Astrocyte (in vitro differentiated cells and primary cell): ENCODE measurements around the gene NBEA. TPM values are rescaled to one million over a fixed set of nuclear protein-coding genes. Genes with fewer than 3 reads are reported as not detected.

Experiments
- DNase-seq: peaks from one replicate; pipeline ENCODE4 v3.0.0-alpha.2; 2010; ENCODE audit warnings: low read depth
- FAIRE-seq: peaks from 2 replicates; lab custom pipeline; 2011; peaks lifted over from hg19 to GRCh38; lab: Jason Lieb, UNC
- H2AFZ ChIP-seq: 2 replicates; pipeline ENCODE4 v1.6.0; 2012; ENCODE audit warnings: low read depth, low read length, inconsistent platforms
- H3K27ac ChIP-seq: 2 replicates; pipeline ENCODE4 v1.5.1; 2011; ENCODE audit warnings: low read depth, low read length, inconsistent platforms
- H3K27me3 ChIP-seq: 2 replicates; pipeline ENCODE4 v1.6.0; 2011; ENCODE audit warnings: low read length, inconsistent platforms; ENCODE audit not compliant: insufficient read depth
- H3K36me3 ChIP-seq: 2 replicates; pipeline ENCODE4 v1.5.1; 2011; ENCODE audit warnings: low read length, inconsistent platforms; ENCODE audit not compliant: insufficient read depth
- H3K4me1 ChIP-seq: 2 replicates; pipeline ENCODE4 v1.5.1; 2011; ENCODE audit warnings: low read length, inconsistent platforms; ENCODE audit not compliant: insufficient read depth
- H3K4me2 ChIP-seq: 2 replicates; pipeline ENCODE4 v1.6.0; 2012; ENCODE audit warnings: low read length, inconsistent platforms
- H3K4me3 ChIP-seq: 2 replicates; pipeline ENCODE4 v1.5.1; 2011; ENCODE audit warnings: low read depth, mild to moderate bottlenecking, low read length, inconsistent platforms; ENCODE audit not compliant: insufficient read depth
- H3K79me2 ChIP-seq: 2 replicates; pipeline ENCODE4 v1.6.0; 2012; ENCODE audit warnings: mild to moderate bottlenecking, low read length, inconsistent platforms; ENCODE audit not compliant: insufficient read depth
- H3K9ac ChIP-seq: 2 replicates; pipeline ENCODE4 v1.6.0; 2012; ENCODE audit warnings: mild to moderate bottlenecking, low read length, inconsistent platforms
- H3K9me3 ChIP-seq: 2 replicates; pipeline ENCODE4 v1.5.1; 2012; ENCODE audit warnings: low read depth, mild to moderate bottlenecking, low read length, inconsistent platforms; ENCODE audit not compliant: insufficient read depth
- H4K20me1 ChIP-seq: 2 replicates; pipeline ENCODE4 v1.6.0; 2012; ENCODE audit warnings: low read length, inconsistent platforms; ENCODE audit not compliant: insufficient read depth
- H3K27ac Mint-ChIP-seq: one replicate; pipeline ENCODE4 v1.8.0; 2021; ENCODE audit warnings: mild to moderate bottlenecking, mixed read lengths; ENCODE audit not compliant: unreplicated experiment
- H3K27me3 Mint-ChIP-seq: one replicate; pipeline ENCODE4 v1.8.0; 2021; ENCODE audit warnings: low read depth, mixed read lengths; ENCODE audit not compliant: unreplicated experiment
- H3K36me3 Mint-ChIP-seq: one replicate; pipeline ENCODE4 v1.8.0; 2021; ENCODE audit warnings: low read depth, mixed read lengths; ENCODE audit not compliant: unreplicated experiment
- H3K4me1 Mint-ChIP-seq: one replicate; pipeline ENCODE4 v1.8.0; 2021; ENCODE audit warnings: low read depth, mixed read lengths; ENCODE audit not compliant: unreplicated experiment
- H3K4me3 Mint-ChIP-seq: one replicate; pipeline ENCODE4 v1.8.0; 2021; ENCODE audit warnings: mild to moderate bottlenecking, moderate library complexity, mixed read lengths; ENCODE audit not compliant: unreplicated experiment
- H3K9me3 Mint-ChIP-seq: one replicate; pipeline ENCODE4 v1.8.0; 2021; ENCODE audit warnings: mild to moderate bottlenecking, mixed read lengths; ENCODE audit not compliant: unreplicated experiment
- CTCF ChIP-seq: IDR thresholded peaks from 2 replicates; pipeline ENCODE4 v1.5.1; 2011; ENCODE audit warnings: low read depth, mild to moderate bottlenecking, inconsistent platforms, low read length, moderate library complexity; ENCODE audit not compliant: insufficient read depth
- EZH2 ChIP-seq: IDR thresholded peaks from 2 replicates; pipeline ENCODE4 v1.6.1; 2012; ENCODE audit warnings: mild to moderate bottlenecking, low read length, inconsistent platforms; ENCODE audit not compliant: insufficient read depth
- total RNA-seq: library from RNA; stranded (reverse); gene quantifications from 2 replicates; pipeline ENCODE4 v1.2.1, GENCODE V29; 2021

Gene NBEA
- total RNA-seq, 1 donor from 2014 or later = 7.8 TPM

DNA sequence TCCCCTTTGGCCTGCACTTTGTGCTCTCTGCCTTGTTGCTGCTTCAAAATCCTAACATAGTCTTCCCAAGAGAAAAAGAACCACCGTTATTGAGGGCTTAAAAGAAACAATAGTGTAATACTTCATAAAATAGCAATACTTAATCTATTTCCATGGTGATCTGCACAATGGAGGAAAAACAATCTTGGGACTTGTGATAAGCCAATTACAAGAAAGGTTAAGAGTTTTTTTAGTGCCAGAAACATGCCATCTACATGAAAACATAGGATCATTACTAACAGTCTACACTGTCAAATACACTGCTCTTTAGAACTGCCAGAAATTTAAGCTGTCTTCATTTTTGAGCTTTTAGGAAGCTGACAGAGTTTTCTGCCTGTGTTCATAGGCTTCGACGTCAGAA lies 588.5 kb downstream of the NBEA start:
- H3K9me3 Mint-ChIP-seq = no peaks in the 10 kb centered on the region
- H3K36me3 Mint-ChIP-seq = no peaks in the 10 kb centered on the region
- H3K4me1 Mint-ChIP-seq = no peaks in the 10 kb centered on the region
- no peaks in the 10 kb centered on the region for H3K27me3 ChIP-seq
- no peak overlapping the region for H2AFZ ChIP-seq
- FAIRE-seq (no peak), DNase-seq (no peak)
- H3K9me3 ChIP-seq = no peaks in the 10 kb centered on the region
- no peaks in the 10 kb centered on the region for H3K79me2 ChIP-seq
- no peaks in the 10 kb centered on the region for H4K20me1 ChIP-seq
- no peaks in the 10 kb centered on the region for H3K27me3 Mint-ChIP-seq
- TF ChIP-seq CTCF = no peak
- no peak for TF ChIP-seq EZH2
- no peak overlapping the region for H3K4me3 Mint-ChIP-seq
- H3K4me2 ChIP-seq = no peak overlapping the region
- H3K4me3 ChIP-seq = no peak overlapping the region
- no peak overlapping the region for H3K9ac ChIP-seq
- no peaks in the 10 kb centered on the region for H3K36me3 ChIP-seq
- no peaks in the 10 kb centered on the region for H3K4me1 ChIP-seq
- no peak overlapping the region for H3K27ac Mint-ChIP-seq
- H3K27ac ChIP-seq = no peak overlapping the region

DNA sequence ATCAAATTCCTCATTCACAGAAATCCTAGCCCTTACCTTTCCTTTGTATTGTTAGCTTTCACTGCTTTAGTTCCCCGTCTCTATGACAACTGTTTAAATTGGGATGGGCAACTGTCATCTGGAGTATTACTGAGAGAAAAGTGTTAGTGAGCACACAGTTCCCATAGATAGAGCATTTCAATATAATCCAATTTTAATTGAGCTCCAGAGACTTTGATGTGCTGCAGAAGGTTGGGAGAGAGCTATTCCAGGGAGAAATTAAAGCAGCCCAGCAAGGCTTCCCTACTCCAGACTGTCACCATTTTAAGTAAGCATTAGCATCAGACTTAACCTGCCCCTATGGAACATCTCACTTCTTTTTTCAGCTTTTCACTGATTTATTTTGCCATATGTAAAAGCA lies 589.5 kb downstream of the NBEA start:
- Mint-ChIP-seq H3K9me3 (no peaks in the 10 kb centered on the region), H3K4me1 (no peaks in the 10 kb centered on the region), H3K4me3 (no peak overlapping the region), H3K27ac (no peak overlapping the region), H3K36me3 (no peaks in the 10 kb centered on the region), H3K27me3 (no peaks in the 10 kb centered on the region)
- H4K20me1 ChIP-seq = no peaks in the 10 kb centered on the region
- no peaks in the 10 kb centered on the region for H3K36me3 ChIP-seq
- H3K9me3 ChIP-seq = no peaks in the 10 kb centered on the region
- H3K27me3 ChIP-seq = no peaks in the 10 kb centered on the region
- TF ChIP-seq CTCF (no peak), EZH2 (no peak)
- FAIRE-seq (no peak), DNase-seq (no peak)
- H3K79me2 ChIP-seq = no peaks in the 10 kb centered on the region
- no peak overlapping the region for H2AFZ ChIP-seq
- no peak overlapping the region for H3K4me3 ChIP-seq
- H3K4me1 ChIP-seq = no peaks in the 10 kb centered on the region
- no peak overlapping the region for H3K4me2 ChIP-seq
- no peak overlapping the region for H3K27ac ChIP-seq
- H3K9ac ChIP-seq = no peak overlapping the region

DNA sequence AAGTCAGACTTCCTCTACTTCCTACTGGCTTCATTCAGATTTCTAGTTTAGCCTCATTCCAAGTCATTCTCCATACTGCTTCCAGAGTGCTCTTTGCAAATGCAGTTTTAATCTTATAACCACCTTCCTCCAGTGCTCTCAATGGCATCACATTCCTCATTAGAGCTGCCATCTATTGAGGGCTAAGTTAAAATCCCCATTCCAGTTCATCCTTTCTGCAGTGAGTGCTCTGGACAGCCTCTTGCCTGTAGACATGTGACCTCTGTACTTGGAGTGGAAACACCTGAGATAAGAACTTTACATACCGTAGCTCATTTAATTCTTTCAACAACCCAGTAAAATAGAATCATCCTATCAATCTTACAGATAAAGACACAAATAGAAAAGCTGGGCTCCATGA lies 592.3 kb downstream of the NBEA start:
- Histone ChIP-seq H3K4me2 (no peak overlapping the region), H4K20me1 (no peaks in the 10 kb centered on the region), H3K4me1 (no peaks in the 10 kb centered on the region), H3K36me3 (no peaks in the 10 kb centered on the region), H3K9me3 (no peaks in the 10 kb centered on the region), H3K27ac (no peak overlapping the region), H3K79me2 (no peaks in the 10 kb centered on the region), H3K4me3 (no peak overlapping the region), H2AFZ (no peak overlapping the region), H3K27me3 (no peaks in the 10 kb centered on the region), H3K9ac (no peak overlapping the region)
- TF ChIP-seq EZH2 (no peak), CTCF (no peak)
- no peak for DNase-seq
- H3K27ac Mint-ChIP-seq = no peak overlapping the region
- H3K27me3 Mint-ChIP-seq = no peaks in the 10 kb centered on the region
- no peaks in the 10 kb centered on the region for H3K4me1 Mint-ChIP-seq
- H3K36me3 Mint-ChIP-seq = no peaks in the 10 kb centered on the region
- FAIRE-seq = no peak
- no peaks in the 10 kb centered on the region for H3K9me3 Mint-ChIP-seq
- no peak overlapping the region for H3K4me3 Mint-ChIP-seq
